GM12873 (cell line): Measurements from ENCODE around the gene PTPRK.

Experiments
- TF ChIP-seq, protein P1 (sequence below): IDR thresholded peaks from 2 replicates; pipeline ENCODE4 v1.5.1; 2012; ENCODE audit warnings: low read depth, mild to moderate bottlenecking, moderate library complexity, low read length, control low read depth; ENCODE audit not compliant: insufficient read depth; ENCODE audit errors: missing control alignments

PTPRK gene

DNA sequence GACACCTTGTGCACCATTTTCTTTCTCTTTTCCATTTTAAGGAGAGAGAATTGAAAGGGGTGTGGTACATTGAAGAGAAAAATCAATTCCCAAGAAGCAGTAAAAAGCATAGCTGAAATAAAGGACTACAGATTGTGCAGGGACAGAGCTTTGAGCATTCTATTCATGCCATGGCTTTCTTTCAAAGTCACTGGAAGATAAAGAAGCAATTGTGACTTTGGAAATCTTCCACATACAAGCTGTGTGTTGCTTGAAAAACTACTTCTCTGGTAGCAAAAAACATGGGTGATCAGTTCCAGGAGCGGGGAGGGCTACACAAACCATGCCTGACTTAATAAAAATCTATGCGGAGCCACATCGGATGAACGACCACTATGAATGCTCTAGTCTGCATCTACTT is 389.4 kb downstream of the PTPRK start:
- TF ChIP-seq, protein P1, sequence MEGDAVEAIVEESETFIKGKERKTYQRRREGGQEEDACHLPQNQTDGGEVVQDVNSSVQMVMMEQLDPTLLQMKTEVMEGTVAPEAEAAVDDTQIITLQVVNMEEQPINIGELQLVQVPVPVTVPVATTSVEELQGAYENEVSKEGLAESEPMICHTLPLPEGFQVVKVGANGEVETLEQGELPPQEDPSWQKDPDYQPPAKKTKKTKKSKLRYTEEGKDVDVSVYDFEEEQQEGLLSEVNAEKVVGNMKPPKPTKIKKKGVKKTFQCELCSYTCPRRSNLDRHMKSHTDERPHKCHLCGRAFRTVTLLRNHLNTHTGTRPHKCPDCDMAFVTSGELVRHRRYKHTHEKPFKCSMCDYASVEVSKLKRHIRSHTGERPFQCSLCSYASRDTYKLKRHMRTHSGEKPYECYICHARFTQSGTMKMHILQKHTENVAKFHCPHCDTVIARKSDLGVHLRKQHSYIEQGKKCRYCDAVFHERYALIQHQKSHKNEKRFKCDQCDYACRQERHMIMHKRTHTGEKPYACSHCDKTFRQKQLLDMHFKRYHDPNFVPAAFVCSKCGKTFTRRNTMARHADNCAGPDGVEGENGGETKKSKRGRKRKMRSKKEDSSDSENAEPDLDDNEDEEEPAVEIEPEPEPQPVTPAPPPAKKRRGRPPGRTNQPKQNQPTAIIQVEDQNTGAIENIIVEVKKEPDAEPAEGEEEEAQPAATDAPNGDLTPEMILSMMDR = no peak

DNA sequence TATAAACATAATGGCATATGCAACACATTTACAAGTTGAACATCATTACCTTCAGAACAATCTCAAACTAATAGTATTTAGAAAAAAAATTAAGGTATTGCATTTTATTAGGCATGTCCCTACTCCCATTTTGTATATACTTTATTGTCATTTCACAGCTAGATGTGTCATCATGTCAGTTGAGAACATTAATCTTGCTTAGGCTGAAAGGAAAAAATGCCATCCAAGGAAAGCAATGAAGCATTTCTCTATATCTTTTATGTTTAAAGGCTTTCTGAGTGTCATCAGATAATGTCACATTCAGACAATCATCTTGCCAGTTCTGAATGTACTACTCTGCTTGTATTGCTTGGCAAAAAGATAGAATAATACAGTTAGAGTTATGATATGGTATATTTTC is 390.7 kb downstream of the PTPRK start:
- TF ChIP-seq, protein P1 = no peak

DNA sequence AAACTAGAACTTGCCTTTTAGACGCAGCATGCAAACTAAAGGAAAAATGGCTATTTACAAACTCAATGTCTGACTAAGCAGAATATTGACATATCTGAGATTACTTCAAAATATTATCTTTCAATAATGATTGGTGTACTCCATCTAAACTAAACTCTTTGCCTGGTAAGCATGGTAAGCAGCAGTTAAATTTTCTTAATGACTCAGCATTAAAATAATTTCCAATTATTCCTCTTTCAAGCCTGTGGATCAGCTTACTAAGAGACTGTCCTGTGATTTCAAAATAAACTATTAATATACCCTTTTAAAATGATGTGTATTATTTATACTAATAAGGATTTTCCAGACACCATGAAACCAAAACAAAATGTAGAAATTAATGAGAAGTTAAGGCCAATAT is 392.7 kb downstream of the PTPRK start:
- TF ChIP-seq, protein P1 = no peak

DNA sequence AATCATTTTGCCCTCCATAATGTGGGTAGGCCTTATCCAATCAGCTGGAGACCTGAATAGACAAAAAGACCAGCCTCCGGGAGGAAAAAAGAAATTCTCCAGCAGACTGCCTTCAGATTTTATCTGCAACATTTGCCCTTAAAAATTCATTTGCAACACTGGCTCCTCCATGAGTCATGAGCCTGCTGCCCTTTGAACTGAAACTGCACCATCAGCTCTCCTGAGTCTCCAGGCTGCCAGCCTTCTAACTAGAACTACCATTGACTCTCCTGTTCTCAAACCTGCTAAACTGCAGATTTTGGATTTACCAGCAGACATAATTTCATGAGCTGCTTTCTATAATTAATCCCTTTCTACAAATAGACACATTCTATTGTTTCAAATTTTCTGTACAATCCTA is 395.7 kb downstream of the PTPRK start:
- TF ChIP-seq, protein P1 = no peak

DNA sequence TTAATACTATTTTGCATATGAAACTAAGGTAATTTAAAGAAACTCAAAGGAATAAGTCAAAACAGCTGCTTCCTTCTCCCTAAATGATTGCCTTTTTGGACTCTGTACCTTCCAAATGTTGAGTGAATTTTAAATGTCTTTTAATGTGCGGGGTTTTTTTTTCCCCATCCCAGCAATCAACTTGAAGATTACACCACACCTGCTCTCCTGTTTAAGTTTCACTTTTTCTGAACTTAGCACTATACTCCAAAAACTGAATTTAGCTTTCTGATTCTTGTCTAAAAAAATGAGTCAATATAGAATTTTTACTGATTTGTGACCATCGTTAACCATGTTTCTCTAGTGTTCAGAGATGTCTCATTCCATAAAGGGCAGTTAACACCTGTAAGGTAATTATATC is 398.8 kb downstream of the PTPRK start:
- TF ChIP-seq, protein P1 = no peak

DNA sequence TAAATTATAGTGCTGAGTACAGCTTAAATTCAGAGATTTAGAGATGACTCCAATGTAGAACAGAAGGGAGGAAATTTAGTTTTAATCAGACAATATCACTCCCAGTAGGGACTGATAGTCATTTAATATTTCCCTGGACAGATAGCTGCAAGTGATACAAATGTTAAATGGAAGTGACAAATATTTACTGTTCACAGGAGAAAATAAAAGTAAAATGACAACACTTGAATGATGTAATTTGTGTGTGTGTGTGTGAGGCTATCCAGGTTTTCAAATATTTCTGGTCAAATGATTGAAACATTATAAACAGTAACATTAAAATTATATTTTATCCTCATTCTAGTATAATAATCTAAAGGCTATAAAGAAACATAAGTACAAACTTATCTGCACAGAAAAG is 399.2 kb downstream of the PTPRK start:
- TF ChIP-seq, protein P1 = no peak

DNA sequence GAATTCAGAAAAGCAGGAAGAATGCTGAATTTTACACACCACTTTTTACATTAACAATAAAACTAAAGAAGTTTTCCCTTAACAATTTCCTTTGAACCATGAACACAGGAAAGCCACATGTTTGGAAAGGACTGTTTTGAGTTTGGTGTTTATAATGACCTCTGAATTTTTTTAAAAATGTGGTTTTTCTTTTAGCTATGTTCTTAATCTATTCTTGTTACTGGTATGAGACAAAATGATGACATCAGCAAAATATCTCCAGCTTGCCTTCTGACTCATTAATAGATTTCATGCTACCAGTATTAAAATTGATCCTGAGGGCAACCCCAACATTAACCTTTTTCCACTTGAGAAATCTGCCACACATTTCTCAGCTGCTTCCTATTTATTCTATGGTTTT is 402.0 kb downstream of the PTPRK start:
- TF ChIP-seq, protein P1 = no peak
